Activated CD4-positive, alpha-beta memory T cell treated with anti-CD3 and anti-CD28 coated beads for 36 hours (primary cell): ENCODE measurements around the gene HOXC10. TPM values are rescaled to one million over a fixed set of nuclear protein-coding genes. Genes with fewer than 3 reads are reported as not detected.

ENCODE experiments used
- CTCF ChIA-PET: fragments of 350-600 bp; sonication (Branson Sonifier 250); formaldehyde crosslinking; loops from one replicate; lab custom pipeline; 2021; ENCODE audit warnings: antibody characterized with exemption, inconsistent platforms; lab: Charles Lee
- POLR2A ChIA-PET: fragments of 350-600 bp; sonication (Branson Sonifier 250); formaldehyde crosslinking; loops from one replicate; lab custom pipeline; 2021; ENCODE audit warnings: antibody characterized with exemption; lab: Charles Lee
- DNase-seq: peaks from one replicate; pipeline ENCODE4 v3.0.0-alpha.2; 2020
- H3K27ac Mint-ChIP-seq: one replicate; pipeline ENCODE4 v1.8.0; 2021; ENCODE audit warnings: mixed read lengths
- H3K27me3 Mint-ChIP-seq: one replicate; pipeline ENCODE4 v1.8.0; 2021; ENCODE audit warnings: mixed read lengths
- H3K36me3 Mint-ChIP-seq: one replicate; pipeline ENCODE4 v1.8.0; 2021; ENCODE audit warnings: mixed read lengths
- H3K4me1 Mint-ChIP-seq: one replicate; pipeline ENCODE4 v1.8.0; 2021; ENCODE audit warnings: low read depth, mixed read lengths
- H3K4me3 Mint-ChIP-seq: one replicate; pipeline ENCODE4 v1.8.0; 2021; ENCODE audit warnings: mild to moderate bottlenecking, mixed read lengths
- H3K9me3 Mint-ChIP-seq: one replicate; pipeline ENCODE4 v1.8.0; 2021; ENCODE audit warnings: mixed read lengths
- intact Hi-C: fragments of 100-400 bp; cut with micrococcal nuclease; formaldehyde crosslinking; loops from one replicate; pipeline ENCODE4 v1.15.1; 2023
- total RNA-seq, 2 experiments: library from RNA; stranded (reverse); gene quantifications; one replicate each; pipeline ENCODE4 v1.2.3, GENCODE V29; 2021

HOXC10 gene
- total RNA-seq, 2 experiments from 2014 or later, result not detected

GRCh38 chr12:54004063-54004840 lies 19.3 kb downstream of the HOXC10 start:
- no peak for DNase-seq
- Mint-ChIP-seq H3K4me1 (peaks cover 15% of the 10 kb centered on the region), H3K27ac (no peak overlapping the region), H3K9me3 (no peaks in the 10 kb centered on the region), H3K4me3 (no peak overlapping the region), H3K27me3 (peaks cover 88% of the 10 kb centered on the region), H3K36me3 (no peaks in the 10 kb centered on the region)
- CTCF ChIA-PET, result interaction anchor here (1.0 to 9.3 kb wide), 8 partner anchors 12 to 203 kb away, joined by 3 to 127 read pairs (median 18); partner anchors contain the start of genes HOXC10, HOXC13, HOXC5 and SMUG1
- intact Hi-C loops, result loop anchor here (10.0 kb wide), 1 partner anchor 361 kb away; the partner anchor contains the start of gene GPR84
- POLR2A ChIA-PET, result no interaction called here

GRCh38 chr12:54004841-54005530 lies 20.0 kb downstream of the HOXC10 start:
- Mint-ChIP-seq H3K27me3 (peaks cover 91% of the 10 kb centered on the region), H3K4me3 (no peak overlapping the region), H3K9me3 (no peaks in the 10 kb centered on the region), H3K4me1 (peaks cover 20% of the 10 kb centered on the region), H3K27ac (peak overlapping the region; percentile 19), H3K36me3 (no peaks in the 10 kb centered on the region)
- DNase-seq, result no peak
- CTCF ChIA-PET, result interaction anchor here (0.7 to 9.3 kb wide), 12 partner anchors 8 to 203 kb away, joined by 3 to 127 read pairs (median 8); partner anchors contain the start of genes HOXC10, HOXC13, HOXC5 and SMUG1
- POLR2A ChIA-PET, result no interaction called here
- intact Hi-C loops, result loop anchor here (10.0 kb wide), 1 partner anchor 360 kb away; the partner anchor contains the start of gene GPR84

- Mint-ChIP-seq H3K36me3 (no peaks in the 10 kb centered on the region), H3K27ac (peak overlapping the region; percentile 19)
- intact Hi-C loops, result loop anchor here (10.0 kb wide), 1 partner anchor 359 kb away; the partner anchor contains the start of gene GPR84
Measured at GRCh38 chr12:54005531-54005852, 20.5 kb downstream of the HOXC10 start.

GRCh38 chr12:54005853-54006558 lies 21.1 kb downstream of the HOXC10 start:
- Mint-ChIP-seq H3K27me3 (peaks cover 91% of the 10 kb centered on the region), H3K36me3 (no peaks in the 10 kb centered on the region), H3K4me3 (peak overlapping the region; percentile 68), H3K27ac (no peak overlapping the region), H3K4me1 (peaks cover 22% of the 10 kb centered on the region), H3K9me3 (no peaks in the 10 kb centered on the region)
- intact Hi-C loops, result loop anchor here (1.0 to 10.0 kb wide), 4 partner anchors 27 to 359 kb away; partner anchors contain the start of genes GPR84 and HOXC5
- peak; percentile 89 for DNase-seq
- POLR2A ChIA-PET, result interaction anchor here (1.0 kb wide), 1 partner anchor 11 kb away, joined by 3 read pairs; no protein-coding TSS in a partner anchor
- CTCF ChIA-PET, result interaction anchor here (0.6 to 9.3 kb wide), 20 partner anchors 9 to 209 kb away, joined by 3 to 127 read pairs (median 6); partner anchors contain the start of genes HOXC10, HOXC13, HOXC5 and HOXC6

More at GRCh38 chr12:54005531-54005852, 20.5 kb downstream of the HOXC10 start:
- ChIA-PET CTCF (interaction anchor here (0.6 to 9.3 kb wide), 18 partner anchors 9 to 209 kb away, joined by 3 to 127 read pairs (median 7); partner anchors contain the start of genes HOXC10, HOXC13, HOXC5 and SMUG1), POLR2A (no interaction called here)
- Mint-ChIP-seq H3K4me3 (no peak overlapping the region), H3K27me3 (peaks cover 93% of the 10 kb centered on the region), H3K9me3 (no peaks in the 10 kb centered on the region), H3K4me1 (peaks cover 20% of the 10 kb centered on the region)
- no peak for DNase-seq

- H3K4me1 Mint-ChIP-seq, result peaks cover 28% of the 10 kb centered on the region
Measured at GRCh38 chr12:54006559-54007220, 21.7 kb downstream of the HOXC10 start.

GRCh38 chr12:54007538-54008259 lies 22.8 kb downstream of the HOXC10 start:
- no peaks in the 10 kb centered on the region for H3K36me3 Mint-ChIP-seq
- CTCF ChIA-PET, result interaction anchor here (0.7 to 9.3 kb wide), 11 partner anchors 7 to 373 kb away, joined by 3 to 127 read pairs (median 6); partner anchors contain the start of genes HOXC5 and SMUG1
- H3K4me1 Mint-ChIP-seq, result peaks cover 25% of the 10 kb centered on the region
- POLR2A ChIA-PET, result no interaction called here
- H3K4me3 Mint-ChIP-seq, result no peak overlapping the region
- H3K9me3 Mint-ChIP-seq, result no peaks in the 10 kb centered on the region
- H3K27ac Mint-ChIP-seq, result no peak overlapping the region
- no peak for DNase-seq
- intact Hi-C loops, result loop anchor here (2.0 to 10.0 kb wide), 2 partner anchors 25 to 357 kb away; partner anchors contain the start of genes GPR84 and HOXC5
- H3K27me3 Mint-ChIP-seq, result peaks cover 85% of the 10 kb centered on the region

More at GRCh38 chr12:54006559-54007220, 21.7 kb downstream of the HOXC10 start:
- Mint-ChIP-seq H3K9me3 (no peaks in the 10 kb centered on the region), H3K27me3 (peaks cover 91% of the 10 kb centered on the region), H3K27ac (no peak overlapping the region), H3K4me3 (peak overlapping the region; percentile 68), H3K36me3 (no peaks in the 10 kb centered on the region)
- ChIA-PET POLR2A (interaction anchor here (1.0 kb wide), 1 partner anchor 11 kb away, joined by 3 read pairs; no protein-coding TSS in a partner anchor), CTCF (interaction anchor here (0.6 to 9.3 kb wide), 16 partner anchors 8 to 208 kb away, joined by 3 to 127 read pairs (median 6); partner anchors contain the start of genes HOXC10, HOXC5, HOXC6 and SMUG1)
- intact Hi-C loops, result loop anchor here (1.0 to 10.0 kb wide), 4 partner anchors 26 to 358 kb away; partner anchors contain the start of genes GPR84 and HOXC5
- DNase-seq, result no peak

- H3K9me3 Mint-ChIP-seq, result no peaks in the 10 kb centered on the region
- H3K27ac Mint-ChIP-seq, result no peak overlapping the region
- intact Hi-C loops, result loop anchor here (10.0 kb wide), 1 partner anchor 357 kb away; the partner anchor contains the start of gene GPR84
- no peaks in the 10 kb centered on the region for H3K36me3 Mint-ChIP-seq
- CTCF ChIA-PET, result interaction anchor here (1.2 to 9.3 kb wide), 8 partner anchors 9 to 372 kb away, joined by 4 to 127 read pairs (median 26); partner anchors contain the start of gene SMUG1
- POLR2A ChIA-PET, result no interaction called here
- no peak for DNase-seq
- no peak overlapping the region for H3K4me3 Mint-ChIP-seq
- peaks cover 25% of the 10 kb centered on the region for H3K4me1 Mint-ChIP-seq
- H3K27me3 Mint-ChIP-seq, result peaks cover 85% of the 10 kb centered on the region
Measured at GRCh38 chr12:54008260-54008552, 23.3 kb downstream of the HOXC10 start.

GRCh38 chr12:54009171-54010052 lies 24.5 kb downstream of the HOXC10 start:
- Mint-ChIP-seq H3K27me3 (peaks cover 84% of the 10 kb centered on the region), H3K4me3 (no peak overlapping the region), H3K9me3 (no peaks in the 10 kb centered on the region), H3K36me3 (no peaks in the 10 kb centered on the region), H3K27ac (no peak overlapping the region), H3K4me1 (peaks cover 26% of the 10 kb centered on the region)
- intact Hi-C loops, result loop anchor here (10.0 kb wide), 1 partner anchor 355 kb away; the partner anchor contains the start of gene GPR84
- ChIA-PET CTCF (interaction anchor here (0.7 to 9.3 kb wide), 13 partner anchors 8 to 508 kb away, joined by 3 to 127 read pairs (median 6); partner anchors contain the start of genes HOXC10, HOXC5, SMUG1 and TARBP2), POLR2A (no interaction called here)
- peak; percentile 36 for DNase-seq

GRCh38 chr12:54010053-54010971 lies 25.4 kb downstream of the HOXC10 start:
- no peaks in the 10 kb centered on the region for H3K9me3 Mint-ChIP-seq
- no peak overlapping the region for H3K4me3 Mint-ChIP-seq
- no peak overlapping the region for H3K27ac Mint-ChIP-seq
- POLR2A ChIA-PET, result no interaction called here
- CTCF ChIA-PET, result interaction anchor here (4.9 to 9.3 kb wide), 3 partner anchors 182 to 205 kb away, joined by 46 to 127 read pairs (median 112); partner anchors contain the start of gene SMUG1
- no peak for DNase-seq
- intact Hi-C loops, result no loop called here
- peaks cover 84% of the 10 kb centered on the region for H3K27me3 Mint-ChIP-seq
- H3K36me3 Mint-ChIP-seq, result no peaks in the 10 kb centered on the region
- H3K4me1 Mint-ChIP-seq, result peaks cover 35% of the 10 kb centered on the region
